GM18867 (cell line): ENCODE measurements around the gene TBC1D32.
"Not testable (repeated sequence)": the region's sequence is repeated elsewhere in the genome, so short reads cannot be mapped to it uniquely, and the experiment has no call there.

ENCODE experiments used
- ATAC-seq: cut with Tn5 transposase; IDR thresholded peaks from one replicate; pipeline ENCODE4 v1.9.1; 2021; ENCODE audit warnings: mild to moderate bottlenecking, moderate library complexity; ENCODE audit not compliant: unreplicated experiment

Gene TBC1D32

GRCh38 chr6:121135425-121135824 is 198.9 kb downstream of the TBC1D32 start:
- no peak for ATAC-seq

GRCh38 chr6:121134922-121135321 is 199.4 kb downstream of the TBC1D32 start:
- ATAC-seq: no peak

- no peak for ATAC-seq
Measured at GRCh38 chr6:121124600-121124999, 209.7 kb downstream of the TBC1D32 start.

- no peak for ATAC-seq
Measured at GRCh38 chr6:121112356-121112755, 221.9 kb downstream of the TBC1D32 start.

- ATAC-seq: no peak
Measured at GRCh38 chr6:121110733-121111132, 223.5 kb downstream of the TBC1D32 start.

GRCh38 chr6:121106962-121107361 is 227.3 kb downstream of the TBC1D32 start:
- ATAC-seq: no peak

- no peak for ATAC-seq
Measured at GRCh38 chr6:121105461-121105860, 228.8 kb downstream of the TBC1D32 start.

- ATAC-seq: no peak
Measured at GRCh38 chr6:121093928-121094327, 240.4 kb downstream of the TBC1D32 start.

GRCh38 chr6:121090492-121090891 is 243.8 kb downstream of the TBC1D32 start:
- ATAC-seq: no peak

- no peak for ATAC-seq
Measured at GRCh38 chr6:121086876-121087275, 247.4 kb downstream of the TBC1D32 start.

- no peak for ATAC-seq
Measured at GRCh38 chr6:121076119-121076518, 258.2 kb downstream of the TBC1D32 start.

GRCh38 chr6:121068749-121069148 is 265.5 kb downstream of the TBC1D32 start:
- ATAC-seq: not testable (repeated sequence)

- ATAC-seq: no peak
Measured at GRCh38 chr6:121067381-121067780, 266.9 kb downstream of the TBC1D32 start.

- ATAC-seq: no peak
Measured at GRCh38 chr6:121064345-121064744, 269.9 kb downstream of the TBC1D32 start.

GRCh38 chr6:121055572-121056163 is 278.6 kb downstream of the TBC1D32 start:
- ATAC-seq: peak; percentile 88

GRCh38 chr6:121048593-121048992 is 285.7 kb downstream of the TBC1D32 start:
- not testable (repeated sequence) for ATAC-seq

GRCh38 chr6:121044905-121045304 is 289.4 kb downstream of the TBC1D32 start:
- ATAC-seq: not testable (repeated sequence)

GRCh38 chr6:121043706-121044105 is 290.6 kb downstream of the TBC1D32 start:
- not testable (repeated sequence) for ATAC-seq

GRCh38 chr6:121043211-121043610 is 291.1 kb downstream of the TBC1D32 start:
- ATAC-seq: not testable (repeated sequence)

GRCh38 chr6:121042766-121043165 is 291.5 kb downstream of the TBC1D32 start:
- no peak for ATAC-seq

GRCh38 chr6:121040831-121041230 is 293.4 kb downstream of the TBC1D32 start:
- no peak for ATAC-seq

- no peak for ATAC-seq
Measured at GRCh38 chr6:121033091-121033490, 301.2 kb downstream of the TBC1D32 start.
